Measurements from ENCODE around the gene COQ8B.

- TF ChIP-seq CTCF (IDR thresholded peaks at IDR 0.05; ENCODE audit: low read depth, low read length, poor library complexity, severe bottlenecking) = no peak
- TF ChIP-seq EZH2phosphoT487 (IDR thresholded peaks at IDR 0.05; ENCODE audit: borderline replicate concordance, low read length) = no peak
These were observed 69.9 kb downstream of the COQ8B start for GRCh38 chr19:40646743-40647254.

All from DOHH2 (cell line).